ENCODE data around the gene MTX3.

DNA sequence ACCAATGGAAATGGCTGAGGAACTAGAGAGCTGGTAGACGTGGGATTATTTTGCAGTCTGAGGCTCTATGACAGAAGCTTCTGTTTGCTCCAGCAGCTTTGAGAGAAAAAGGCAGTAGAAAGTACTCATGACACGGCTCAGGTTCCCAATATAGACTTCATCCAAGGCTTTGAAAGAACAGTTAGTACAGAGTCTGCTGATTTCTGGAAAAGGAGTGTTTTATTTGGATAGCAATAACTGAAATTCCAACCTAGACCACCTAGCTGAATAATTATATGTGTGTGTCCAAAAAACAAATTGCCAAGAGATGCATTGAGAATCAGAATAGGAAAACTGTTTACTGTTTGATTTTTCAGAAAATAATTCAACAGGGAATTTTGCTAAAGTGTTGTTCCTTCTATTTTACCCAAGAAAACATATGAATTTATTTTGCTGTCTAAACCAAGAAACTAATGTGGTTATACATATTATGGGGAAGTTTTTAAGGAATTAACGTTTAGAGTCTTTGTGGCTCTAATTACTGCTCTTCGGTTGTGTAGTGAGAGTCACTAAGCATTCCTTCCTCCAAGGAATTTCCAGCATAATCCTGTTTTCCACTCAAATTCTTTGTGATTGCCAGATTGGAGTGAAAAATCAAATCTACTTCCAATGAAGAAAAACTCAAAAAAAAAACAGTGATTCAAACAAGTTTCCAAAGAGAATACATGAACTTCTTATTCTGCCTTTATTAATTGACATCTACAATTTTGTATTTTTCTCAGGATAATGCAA, 18.1 kb upstream of the MTX3 start:
- TF ChIP-seq, protein P1, sequence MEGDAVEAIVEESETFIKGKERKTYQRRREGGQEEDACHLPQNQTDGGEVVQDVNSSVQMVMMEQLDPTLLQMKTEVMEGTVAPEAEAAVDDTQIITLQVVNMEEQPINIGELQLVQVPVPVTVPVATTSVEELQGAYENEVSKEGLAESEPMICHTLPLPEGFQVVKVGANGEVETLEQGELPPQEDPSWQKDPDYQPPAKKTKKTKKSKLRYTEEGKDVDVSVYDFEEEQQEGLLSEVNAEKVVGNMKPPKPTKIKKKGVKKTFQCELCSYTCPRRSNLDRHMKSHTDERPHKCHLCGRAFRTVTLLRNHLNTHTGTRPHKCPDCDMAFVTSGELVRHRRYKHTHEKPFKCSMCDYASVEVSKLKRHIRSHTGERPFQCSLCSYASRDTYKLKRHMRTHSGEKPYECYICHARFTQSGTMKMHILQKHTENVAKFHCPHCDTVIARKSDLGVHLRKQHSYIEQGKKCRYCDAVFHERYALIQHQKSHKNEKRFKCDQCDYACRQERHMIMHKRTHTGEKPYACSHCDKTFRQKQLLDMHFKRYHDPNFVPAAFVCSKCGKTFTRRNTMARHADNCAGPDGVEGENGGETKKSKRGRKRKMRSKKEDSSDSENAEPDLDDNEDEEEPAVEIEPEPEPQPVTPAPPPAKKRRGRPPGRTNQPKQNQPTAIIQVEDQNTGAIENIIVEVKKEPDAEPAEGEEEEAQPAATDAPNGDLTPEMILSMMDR (IDR thresholded peaks at IDR 0.05 in 2 of 3, conservative IDR thresholded peaks at IDR 0.05 in 1 of 3; ENCODE audit: borderline replicate concordance in 1 of 3, insufficient read depth in 1 of 3, low read depth in 2 of 3, low read length in 2 of 3) = no peak
- TF ChIP-seq EGR1 (IDR thresholded peaks at IDR 0.05; ENCODE audit: low read depth) (no peak), POLR2A (IDR thresholded peaks at IDR 0.05; ENCODE audit: borderline replicate concordance, extremely low read depth, insufficient read depth, insufficient read length) (no peak), CEBPB (IDR thresholded peaks at IDR 0.05; ENCODE audit: low read depth) (no peak), EZH2 (IDR thresholded peaks at IDR 0.05) (no peak)
- TF ChIP-seq, protein P2, sequence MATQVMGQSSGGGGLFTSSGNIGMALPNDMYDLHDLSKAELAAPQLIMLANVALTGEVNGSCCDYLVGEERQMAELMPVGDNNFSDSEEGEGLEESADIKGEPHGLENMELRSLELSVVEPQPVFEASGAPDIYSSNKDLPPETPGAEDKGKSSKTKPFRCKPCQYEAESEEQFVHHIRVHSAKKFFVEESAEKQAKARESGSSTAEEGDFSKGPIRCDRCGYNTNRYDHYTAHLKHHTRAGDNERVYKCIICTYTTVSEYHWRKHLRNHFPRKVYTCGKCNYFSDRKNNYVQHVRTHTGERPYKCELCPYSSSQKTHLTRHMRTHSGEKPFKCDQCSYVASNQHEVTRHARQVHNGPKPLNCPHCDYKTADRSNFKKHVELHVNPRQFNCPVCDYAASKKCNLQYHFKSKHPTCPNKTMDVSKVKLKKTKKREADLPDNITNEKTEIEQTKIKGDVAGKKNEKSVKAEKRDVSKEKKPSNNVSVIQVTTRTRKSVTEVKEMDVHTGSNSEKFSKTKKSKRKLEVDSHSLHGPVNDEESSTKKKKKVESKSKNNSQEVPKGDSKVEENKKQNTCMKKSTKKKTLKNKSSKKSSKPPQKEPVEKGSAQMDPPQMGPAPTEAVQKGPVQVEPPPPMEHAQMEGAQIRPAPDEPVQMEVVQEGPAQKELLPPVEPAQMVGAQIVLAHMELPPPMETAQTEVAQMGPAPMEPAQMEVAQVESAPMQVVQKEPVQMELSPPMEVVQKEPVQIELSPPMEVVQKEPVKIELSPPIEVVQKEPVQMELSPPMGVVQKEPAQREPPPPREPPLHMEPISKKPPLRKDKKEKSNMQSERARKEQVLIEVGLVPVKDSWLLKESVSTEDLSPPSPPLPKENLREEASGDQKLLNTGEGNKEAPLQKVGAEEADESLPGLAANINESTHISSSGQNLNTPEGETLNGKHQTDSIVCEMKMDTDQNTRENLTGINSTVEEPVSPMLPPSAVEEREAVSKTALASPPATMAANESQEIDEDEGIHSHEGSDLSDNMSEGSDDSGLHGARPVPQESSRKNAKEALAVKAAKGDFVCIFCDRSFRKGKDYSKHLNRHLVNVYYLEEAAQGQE (IDR thresholded peaks at IDR 0.05; ENCODE audit: low read depth) = no peak

Measured in HCT116 (cell line).